ENCODE data around the gene RAB40AL.
A peak's percentile ranks its signal among the peaks of the same experiment; 100 is the strongest.
"Not testable (repeated sequence)": the region's sequence is repeated elsewhere in the genome, so short reads cannot be mapped to it uniquely, and the experiment has no call there.

Gene RAB40AL

GRCh38 chrX:102936972-102937371 is at the start of gene RAB40AL:
TSS of gene RAB40AL (plus strand) at chrX:102937272. CDS start at chrX:102937319, 47 bp downstream.
- DNase-seq (ENCODE audit: low read depth, low spot score): not testable (repeated sequence)

- DNase-seq (ENCODE audit: low read depth, low spot score): no peak
Observed at GRCh38 chrX:102887687-102888086, 49.4 kb upstream of the RAB40AL start.

GRCh38 chrX:102892103-102892502 is 45.0 kb upstream of the RAB40AL start:
- no peak for DNase-seq (ENCODE audit: low read depth, low spot score)

- peak; percentile 32 for DNase-seq (ENCODE audit: low read depth, low spot score)
Observed at GRCh38 chrX:102899940-102900916, 36.8 kb upstream of the RAB40AL start.

- DNase-seq (ENCODE audit: low read depth, low spot score): no peak
Observed at GRCh38 chrX:102902355-102902754, 34.7 kb upstream of the RAB40AL start.

GRCh38 chrX:102930990-102931756 is 5.9 kb upstream of the RAB40AL start:
- DNase-seq (ENCODE audit: low read depth, low spot score): no peak

GRCh38 chrX:102934624-102935023 is 2.4 kb upstream of the RAB40AL start:
- DNase-seq (ENCODE audit: low read depth, low spot score): no peak

GRCh38 chrX:102950908-102951866 is 14.1 kb downstream of the RAB40AL start:
- DNase-seq (ENCODE audit: low read depth, low spot score): peak; percentile 8

- no peak for DNase-seq (ENCODE audit: low read depth, low spot score)
Observed at GRCh38 chrX:102957751-102958150, 20.7 kb downstream of the RAB40AL start.

- DNase-seq (ENCODE audit: low read depth, low spot score): no peak
Observed at GRCh38 chrX:102958794-102959193, 21.7 kb downstream of the RAB40AL start.

- DNase-seq (ENCODE audit: low read depth, low spot score): no peak
Observed at GRCh38 chrX:102959471-102959870, 22.4 kb downstream of the RAB40AL start.

- no peak for DNase-seq (ENCODE audit: low read depth, low spot score)
Observed at GRCh38 chrX:102963955-102964354, 26.9 kb downstream of the RAB40AL start.

- DNase-seq (ENCODE audit: low read depth, low spot score): no peak
Observed at GRCh38 chrX:102964940-102965339, 27.9 kb downstream of the RAB40AL start.

- DNase-seq (ENCODE audit: low read depth, low spot score): no peak
Observed at GRCh38 chrX:102966701-102967100, 29.6 kb downstream of the RAB40AL start.

GRCh38 chrX:102968216-102968615 is 31.1 kb downstream of the RAB40AL start:
- DNase-seq (ENCODE audit: low read depth, low spot score): no peak

GRCh38 chrX:102971536-102971935 is 34.5 kb downstream of the RAB40AL start:
- not testable (repeated sequence) for DNase-seq (ENCODE audit: low read depth, low spot score)

- no peak for DNase-seq (ENCODE audit: low read depth, low spot score)
Observed at GRCh38 chrX:102975016-102975415, 37.9 kb downstream of the RAB40AL start.

- no peak for DNase-seq (ENCODE audit: low read depth, low spot score)
Observed at GRCh38 chrX:102976286-102976685, 39.2 kb downstream of the RAB40AL start.

GRCh38 chrX:102976793-102977495 is 39.9 kb downstream of the RAB40AL start:
- no peak for DNase-seq (ENCODE audit: low read depth, low spot score)

- no peak for DNase-seq (ENCODE audit: low read depth, low spot score)
Observed at GRCh38 chrX:102978594-102978993, 41.5 kb downstream of the RAB40AL start.

GRCh38 chrX:102979536-102979935 is 42.5 kb downstream of the RAB40AL start:
- no peak for DNase-seq (ENCODE audit: low read depth, low spot score)
